SK-N-SH treated with all-trans-retinoic acid at 6 μM for 48 hours (cell line): ENCODE results near the gene HS3ST5.
"Not testable (repeated sequence)": the region's sequence is repeated elsewhere in the genome, so short reads cannot be mapped to it uniquely, and the experiment has no call there.

Experiments used
- CSDC2 ChIP-seq: fragments of 250-450 bp; sonication (Bioruptor Pico); IDR thresholded peaks from 2 replicates; pipeline ENCODE4 v1.5.0; 2020; ENCODE audit warnings: mild to moderate bottlenecking, moderate library complexity
- ESRRG ChIP-seq: fragments of 250-450 bp; sonication (Bioruptor Pico); IDR thresholded peaks from 2 replicates; pipeline ENCODE4 v1.6.1; 2021; ENCODE audit warnings: mild to moderate bottlenecking
- RARB ChIP-seq: fragments of 250-450 bp; sonication (Bioruptor Pico); IDR thresholded peaks from 2 replicates; pipeline ENCODE4 v1.8.0; 2021; ENCODE audit warnings: mild to moderate bottlenecking, moderate library complexity

DNA sequence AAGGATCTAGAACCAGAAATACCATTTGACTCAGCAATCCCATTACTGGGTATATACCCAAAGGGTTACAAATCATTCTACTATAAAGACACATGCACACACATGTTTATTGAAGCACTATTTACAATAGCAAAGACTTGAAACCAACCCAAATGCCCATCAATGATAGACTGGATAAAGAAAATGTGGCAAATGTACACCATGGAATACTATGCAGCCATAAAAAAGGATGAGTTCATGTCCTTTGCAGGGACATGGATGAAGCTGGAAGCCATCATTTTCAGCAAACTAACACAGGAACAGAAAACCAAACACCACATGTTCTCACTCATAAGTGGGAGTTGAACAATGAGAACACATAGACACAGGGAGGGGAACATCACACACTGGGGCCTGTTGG lies 193.6 kb downstream of the HS3ST5 start:
- not testable (repeated sequence) for TF ChIP-seq RARB (CRISPR knock-in tag); CSDC2; ESRRG
